GM19455 (cell line): ENCODE measurements around the gene TGFBR1.

Source experiments
- ATAC-seq: cut with Tn5 transposase; IDR thresholded peaks from one replicate; pipeline ENCODE4 v1.9.1; 2021; ENCODE audit not compliant: unreplicated experiment

TGFBR1 gene

GRCh38 chr9:99104459-99105151 is at the start of gene TGFBR1:
TGFBR1 (plus strand) TSS chr9:99105113; CDS start chr9:99105206, 93 bp downstream.
- ATAC-seq: peak; percentile 91

DNA sequence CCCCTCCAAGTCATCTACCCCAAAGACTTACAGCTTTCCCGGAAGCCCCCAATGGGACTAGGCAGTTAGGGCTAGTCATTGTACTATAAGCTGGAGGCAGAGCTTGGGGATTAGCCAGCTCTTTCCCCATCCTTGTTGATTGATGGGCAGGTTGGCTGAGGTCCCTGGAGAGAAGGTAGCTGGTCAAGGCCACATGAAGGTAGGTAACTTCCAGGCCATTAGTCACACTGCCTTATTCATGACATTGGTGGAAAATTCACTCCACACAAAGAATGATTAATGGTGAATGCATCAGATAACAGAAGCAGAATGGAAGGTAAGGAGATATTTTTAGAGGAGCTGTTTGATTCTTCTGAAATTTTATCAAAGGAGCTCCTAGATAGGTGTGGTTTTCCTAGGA is 49.5 kb upstream of the TGFBR1 start:
- no peak for ATAC-seq

DNA sequence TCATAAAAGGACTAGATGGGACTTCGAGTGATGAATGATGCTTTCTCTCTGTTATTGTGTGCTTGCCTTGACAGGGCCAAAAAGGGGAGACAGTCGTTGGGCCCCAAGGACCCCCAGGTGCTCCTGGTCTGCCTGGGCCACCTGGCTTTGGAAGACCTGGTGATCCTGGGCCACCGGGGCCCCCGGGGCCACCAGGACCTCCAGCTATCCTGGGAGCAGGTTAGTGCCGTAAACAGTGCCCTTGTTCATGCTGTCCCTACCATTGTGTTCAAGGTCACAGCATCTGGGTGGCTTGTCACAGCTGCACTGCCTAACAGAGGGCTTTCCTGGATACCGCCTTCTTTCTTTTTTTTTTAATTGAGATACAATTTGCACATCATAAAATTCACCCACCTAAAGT is 48.7 kb upstream of the TGFBR1 start:
- ATAC-seq: no peak

DNA sequence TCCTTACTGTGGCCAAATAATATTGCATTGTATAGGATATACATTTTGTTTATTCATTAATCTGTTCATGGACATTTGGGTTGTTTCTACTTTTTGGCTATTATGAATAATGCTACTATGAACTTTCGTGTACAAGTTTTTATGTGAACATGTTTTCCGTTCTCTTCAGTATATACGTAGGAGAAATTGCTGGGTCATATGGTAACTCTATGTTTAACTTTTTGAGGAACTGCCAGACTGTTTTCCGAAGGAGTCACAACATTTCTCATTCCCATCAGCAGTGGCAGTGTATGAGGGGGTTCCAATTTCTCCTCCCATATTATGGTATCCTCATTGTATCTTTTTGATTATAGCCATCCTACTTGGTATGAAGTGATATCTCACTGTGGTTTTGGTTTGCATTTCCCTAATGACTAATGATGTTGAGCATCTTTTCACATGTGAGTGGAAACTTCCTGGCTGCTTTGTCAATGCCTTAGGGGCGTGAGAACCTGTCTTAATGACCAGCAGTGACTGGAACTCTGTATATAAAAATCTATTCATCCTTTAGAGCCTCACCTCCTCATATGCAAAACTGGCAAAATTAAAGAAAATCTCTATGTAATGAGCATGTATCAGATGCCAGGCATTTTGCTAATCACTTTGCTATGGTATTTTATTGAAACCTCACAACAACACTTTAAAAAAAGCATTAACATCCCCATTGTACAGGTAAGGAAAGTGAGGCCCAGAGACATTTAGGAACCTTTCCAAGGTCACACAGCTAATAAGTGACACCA is 47.8 kb upstream of the TGFBR1 start:
- no peak for ATAC-seq

- ATAC-seq: peak; percentile 85
Observed at GRCh38 chr9:99057665-99058625, 47.0 kb upstream of the TGFBR1 start.

DNA sequence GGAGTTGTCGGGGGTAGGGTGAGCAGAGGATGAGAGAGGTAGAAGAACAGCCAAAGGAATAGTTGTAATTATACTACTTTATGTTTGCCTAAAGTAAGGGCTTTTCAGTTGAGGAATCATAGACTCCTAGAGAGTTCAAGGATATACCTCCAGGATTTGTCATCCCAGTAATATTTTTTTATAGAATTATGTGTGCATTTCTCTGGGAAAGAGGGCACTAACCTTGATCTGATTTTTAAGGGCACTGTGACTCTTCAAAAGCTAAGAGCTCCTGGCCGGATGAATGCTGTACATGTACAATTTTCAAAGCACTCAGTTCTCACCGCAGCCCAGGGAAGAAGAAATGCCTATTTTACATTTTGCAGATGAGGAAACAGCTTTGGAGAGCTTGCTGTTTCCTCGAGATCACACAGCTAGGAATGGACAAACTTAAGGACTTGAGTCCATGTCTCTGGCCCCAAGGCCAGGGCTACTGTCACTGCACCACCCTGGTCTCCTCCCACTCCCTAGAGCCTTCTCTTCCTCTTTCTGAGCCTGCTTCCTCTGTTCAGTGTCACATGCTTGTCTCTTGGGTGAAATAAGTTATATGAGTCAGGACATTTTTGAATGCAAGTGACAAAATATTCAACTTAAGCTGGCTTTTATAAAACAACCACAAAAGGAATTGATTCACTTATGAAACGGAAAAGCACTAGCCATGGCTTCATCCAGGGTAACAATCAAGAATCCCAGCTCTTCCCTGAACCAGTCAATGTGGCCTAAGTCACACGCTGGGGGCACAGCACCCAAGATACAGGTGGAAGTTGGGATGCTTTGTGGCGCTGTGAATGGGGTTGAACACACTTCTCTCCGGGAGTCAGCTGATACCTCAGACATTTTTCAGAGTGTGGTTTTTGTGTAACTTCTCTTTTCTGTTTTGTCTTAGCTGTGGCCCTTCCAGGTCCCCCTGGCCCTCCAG is 45.7 kb upstream of the TGFBR1 start:
- peak; percentile 60 for ATAC-seq

- no peak for ATAC-seq
Observed at GRCh38 chr9:99060621-99061020, 44.3 kb upstream of the TGFBR1 start.

DNA sequence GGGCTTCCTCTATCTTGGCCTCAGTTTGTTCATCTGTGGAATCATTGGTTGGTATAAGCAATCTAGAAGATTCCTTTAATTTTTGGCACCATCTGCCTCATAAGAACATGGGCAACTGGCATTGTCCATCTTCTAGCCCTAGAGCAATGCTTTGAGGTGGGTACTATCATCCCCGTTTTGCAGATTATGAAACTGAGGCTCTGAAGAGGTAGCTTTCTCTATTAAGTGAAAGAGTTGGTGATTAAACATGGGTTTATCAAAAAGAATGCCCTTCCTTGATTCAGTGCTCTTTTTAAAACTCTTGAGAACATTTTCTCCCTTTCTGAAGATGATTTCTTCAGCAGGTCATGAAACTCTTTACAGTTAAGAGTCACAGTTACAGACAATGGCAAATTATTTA is 42.4 kb upstream of the TGFBR1 start:
- ATAC-seq: no peak

DNA sequence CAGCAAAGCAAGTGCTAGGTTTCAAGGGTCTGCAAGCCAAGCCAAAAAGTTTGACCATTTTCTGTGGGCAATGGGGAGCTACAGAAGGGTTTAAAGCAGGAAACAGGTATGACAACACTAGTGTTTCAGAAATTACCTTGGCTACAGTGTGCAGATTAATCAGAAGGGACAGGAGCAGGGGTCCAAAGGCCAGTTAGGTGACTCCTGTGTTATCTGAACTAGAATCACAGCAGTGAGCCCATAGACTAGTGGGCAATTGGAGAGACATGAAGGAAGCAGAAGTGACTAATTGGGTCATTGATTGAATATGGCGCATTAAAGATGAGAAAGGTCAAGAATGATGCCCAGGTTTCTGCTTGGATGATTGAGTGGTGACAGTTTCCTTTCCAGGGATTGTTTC is 41.4 kb upstream of the TGFBR1 start:
- ATAC-seq: no peak

DNA sequence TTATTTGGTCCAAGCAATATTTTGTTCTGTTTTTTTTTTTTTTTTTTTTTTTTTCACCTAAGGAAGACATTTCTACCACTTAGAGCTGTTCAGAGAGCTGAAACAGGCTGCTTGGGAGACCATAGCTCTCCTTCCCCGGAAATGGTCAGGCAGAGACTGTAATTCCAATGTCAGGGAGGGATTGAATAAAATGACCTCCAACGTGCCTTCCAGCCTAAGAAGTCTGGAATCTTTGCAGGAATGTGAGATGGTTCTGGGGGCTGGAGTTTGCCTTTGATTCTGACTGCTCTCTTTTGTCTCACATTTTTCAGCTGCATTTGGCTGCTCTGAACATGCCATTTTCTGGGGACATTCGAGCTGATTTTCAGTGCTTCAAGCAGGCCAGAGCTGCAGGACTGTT is 38.3 kb upstream of the TGFBR1 start:
- no peak for ATAC-seq

GRCh38 chr9:99069075-99069474 is 35.8 kb upstream of the TGFBR1 start:
- ATAC-seq: no peak

GRCh38 chr9:99069546-99069945 is 35.4 kb upstream of the TGFBR1 start:
- no peak for ATAC-seq

DNA sequence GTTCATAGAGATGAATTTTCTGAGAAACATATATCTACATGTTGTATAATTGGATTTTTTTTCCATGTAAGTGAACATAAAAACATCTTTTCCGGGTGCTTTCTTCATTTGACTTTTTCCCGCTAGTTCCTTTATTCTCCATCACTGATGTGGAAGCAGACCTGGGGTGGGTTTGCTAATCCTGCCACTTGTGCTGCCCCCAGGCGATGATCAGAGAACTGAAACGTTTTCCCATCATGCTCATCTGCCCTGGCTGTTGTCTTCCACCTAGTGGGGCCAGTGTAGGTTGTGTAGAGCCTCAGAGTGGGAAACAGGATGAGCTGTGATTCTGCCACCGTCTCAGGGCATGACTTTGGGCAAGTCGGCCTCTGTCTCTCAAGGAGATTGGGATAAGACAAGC is 34.2 kb upstream of the TGFBR1 start:
- no peak for ATAC-seq

DNA sequence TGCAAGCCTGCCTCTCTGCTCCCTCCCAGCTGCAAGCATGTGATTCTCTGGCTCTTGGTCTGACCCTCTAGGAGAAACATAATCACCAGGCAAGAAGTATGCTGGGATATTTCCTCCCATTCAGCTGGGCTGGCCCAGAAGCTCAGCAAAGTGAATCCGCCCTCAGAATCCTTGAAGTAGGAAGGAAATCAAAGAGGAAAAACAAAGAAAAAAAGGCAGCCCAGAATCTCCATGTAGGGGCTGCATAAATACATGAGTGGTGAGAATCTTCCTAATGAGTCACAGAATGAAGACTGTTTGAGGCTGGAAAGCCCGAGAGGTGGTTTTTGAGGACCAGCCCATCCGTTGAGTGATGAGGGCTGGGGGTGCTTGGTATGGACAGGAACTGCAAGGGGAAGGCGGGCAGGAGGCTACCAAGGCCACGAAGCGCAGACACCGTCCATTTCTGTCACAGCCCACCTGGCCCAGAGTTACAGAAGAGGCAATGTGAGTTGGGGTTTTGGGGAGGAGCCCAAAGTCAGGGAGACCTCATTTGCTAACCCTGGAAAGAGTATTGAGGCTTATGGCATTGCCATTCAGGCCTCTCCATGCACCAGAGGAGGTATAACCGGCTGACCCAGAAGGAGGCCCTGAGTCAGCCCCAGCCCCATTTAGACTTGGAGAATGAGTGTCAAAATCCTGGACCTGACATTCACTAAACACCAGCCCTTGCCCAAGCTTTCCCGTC is 33.4 kb upstream of the TGFBR1 start:
- ATAC-seq: no peak

DNA sequence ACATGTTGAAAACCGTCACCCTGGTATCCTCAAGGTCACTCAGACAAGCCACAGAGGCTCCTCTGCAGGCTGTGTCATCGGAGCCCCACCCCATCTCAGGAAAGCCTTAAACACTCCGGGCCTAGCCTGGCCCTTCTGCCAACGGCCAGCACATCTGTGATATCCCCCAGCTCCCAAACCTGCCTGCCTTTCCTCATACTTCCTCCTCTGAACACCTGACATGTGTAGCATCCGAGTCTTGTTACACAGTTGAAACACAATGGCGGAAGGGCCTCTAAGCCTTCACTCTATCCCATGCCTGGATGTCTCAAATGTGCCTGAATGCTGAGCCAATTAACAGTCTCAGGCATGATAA is 32.9 kb upstream of the TGFBR1 start:
- ATAC-seq: no peak

DNA sequence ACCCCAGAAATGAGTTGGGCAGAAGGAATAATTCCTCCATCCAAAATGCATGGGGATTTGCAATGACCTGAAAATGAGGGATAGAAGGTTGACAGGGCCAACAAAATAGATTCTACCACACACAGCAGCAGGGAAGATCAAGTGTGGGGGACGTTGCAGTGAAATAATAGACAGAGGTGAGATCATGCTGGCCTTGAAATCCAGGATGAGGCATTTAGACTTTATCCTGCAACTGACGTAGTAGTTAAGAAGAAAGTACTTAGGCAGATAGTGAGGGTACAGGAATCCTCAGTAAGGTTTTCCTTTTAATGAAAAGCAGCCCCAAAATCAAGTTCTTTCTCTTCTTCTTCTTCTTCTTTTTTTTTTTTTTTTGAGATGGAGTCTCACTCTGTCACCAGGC is 31.6 kb upstream of the TGFBR1 start:
- no peak for ATAC-seq

- ATAC-seq: no peak
Observed at GRCh38 chr9:99073985-99074901, 30.7 kb upstream of the TGFBR1 start.

GRCh38 chr9:99074902-99075245 is 30.0 kb upstream of the TGFBR1 start:
- no peak for ATAC-seq
